ENCODE results near the gene TMEM107.

GRCh38 chr17:8141741-8142140, 34.4 kb downstream of the TMEM107 start:
- TF ChIP-seq CTCF (conservative IDR thresholded peaks at IDR 0.05 in 1 of 2, IDR thresholded peaks at IDR 0.05 in 1 of 2; ENCODE audit: low read depth in 1 of 2, low read length in 2 of 2) (no peak), EZH2 (IDR thresholded peaks at IDR 0.05; ENCODE audit: low read length, missing control alignments) (no peak)

All from fibroblast of lung (primary cell).